Psoas muscle (tissue), 8 donors: ENCODE data around the gene SCARB1. TPM values are rescaled to one million over a fixed set of nuclear protein-coding genes. Genes with fewer than 3 reads are reported as not detected.

ENCODE experiments used
- ATAC-seq, 4 donors: fragments of 200-7000 bp; cut with Tn5 transposase; one replicate each; pipeline ENCODE4 v1.9.1; 2020; ENCODE audit warnings: moderate library complexity in 3 of 4, mild to moderate bottlenecking in 2 of 4
- DNase-seq, 2 donors: peaks; one replicate each; pipeline ENCODE4 v3.0.0-alpha.2; 2020
- H3K27ac ChIP-seq: fragments of 200-600 bp; one replicate; pipeline ENCODE4 v1.8.0; 2022
- H3K27me3 ChIP-seq, 3 donors: fragments of 200-600 bp in 1 of 3; one replicate each; pipeline versions ENCODE4 v1.6.1 to v1.8.0; 2013 to 2022; ENCODE audit warnings: low read length in 2 of 3, mild to moderate bottlenecking in 2 of 3, moderate library complexity in 1 of 3; ENCODE audit not compliant: insufficient read depth in 3 of 3
- H3K36me3 ChIP-seq, 2 donors: fragments of 200-600 bp in 1 of 2; one replicate each; pipeline versions ENCODE4 v1.6.1 to v1.8.0; 2013 to 2022; ENCODE audit warnings: low read depth in 1 of 2, mild to moderate bottlenecking in 1 of 2, moderate library complexity in 1 of 2; ENCODE audit not compliant: insufficient read depth in 1 of 2
- H3K4me1 ChIP-seq: fragments of 200-600 bp; one replicate; pipeline ENCODE4 v1.8.0; 2022
- H3K4me3 ChIP-seq: fragments of 200-600 bp; one replicate; pipeline ENCODE4 v1.8.0; 2022; ENCODE audit warnings: mild to moderate bottlenecking
- H3K9me3 ChIP-seq: fragments of 200-600 bp; one replicate; pipeline ENCODE4 v1.8.0; 2022
- WGBS, 3 donors: extraction: QIAGEN DNeasy Blood & Tissue Kit; methylation state at CpG; one replicate each; pipeline versions ENCODE4 v1.1.6 to v1.1.7; 2013; 5-methylcytosine and 5-hydroxymethylcytosine counted together
- intact Hi-C, 2 donors: fragments of 100-400 bp; cut with DNase I; formaldehyde crosslinking; loops; one replicate each; pipeline versions ENCODE4 v1.11.0 to v1.14.2; 2022
- polyA plus RNA-seq, 3 donors: library from polyadenylated mRNA; stranded (reverse); fragments of 200-250 nt; gene quantifications; one replicate each; pipeline ENCODE4 v1.2.3, GENCODE V29; 2013
- total RNA-seq, 4 donors: library from RNA; stranded (reverse); fragmentation: NEBNext Ultra II Directional in 2 of 4; extraction: Animal tissue kit (Norgen Biotek cat#: 25700) in 2 of 4; gene quantifications; one replicate each; pipeline versions ENCODE4 v1.2.1 to v1.2.4, GENCODE V29; 2021 to 2023
- TF ChIP-seq, protein P1 (sequence below): fragments of 200-600 bp; IDR thresholded peaks from one replicate; pipeline ENCODE4 v1.8.0; 2022; ENCODE audit warnings: antibody characterized with exemption
- donor health status: healthy with polysubstance abuse.
- donor health status: DM: no; HTN: no; CAD: no; lungs with moderate emphysema.
- donor health status: Bipolar disorder and iron deficiency.
- donor health status: healthy.
- donor health status: DM: yes; HTN: yes; CAD: no.
- donor health status: DM: no; HTN: no; CAD: no.
- donor health status: DM: no; HTN: no; CAD: no.
- donor health status: DM: yes; HTN: yes; CAD: no.

SCARB1 gene
- total and polyA plus RNA-seq, 7 donors, result 5.7 to 19.6 (median 9.1) TPM

DNA sequence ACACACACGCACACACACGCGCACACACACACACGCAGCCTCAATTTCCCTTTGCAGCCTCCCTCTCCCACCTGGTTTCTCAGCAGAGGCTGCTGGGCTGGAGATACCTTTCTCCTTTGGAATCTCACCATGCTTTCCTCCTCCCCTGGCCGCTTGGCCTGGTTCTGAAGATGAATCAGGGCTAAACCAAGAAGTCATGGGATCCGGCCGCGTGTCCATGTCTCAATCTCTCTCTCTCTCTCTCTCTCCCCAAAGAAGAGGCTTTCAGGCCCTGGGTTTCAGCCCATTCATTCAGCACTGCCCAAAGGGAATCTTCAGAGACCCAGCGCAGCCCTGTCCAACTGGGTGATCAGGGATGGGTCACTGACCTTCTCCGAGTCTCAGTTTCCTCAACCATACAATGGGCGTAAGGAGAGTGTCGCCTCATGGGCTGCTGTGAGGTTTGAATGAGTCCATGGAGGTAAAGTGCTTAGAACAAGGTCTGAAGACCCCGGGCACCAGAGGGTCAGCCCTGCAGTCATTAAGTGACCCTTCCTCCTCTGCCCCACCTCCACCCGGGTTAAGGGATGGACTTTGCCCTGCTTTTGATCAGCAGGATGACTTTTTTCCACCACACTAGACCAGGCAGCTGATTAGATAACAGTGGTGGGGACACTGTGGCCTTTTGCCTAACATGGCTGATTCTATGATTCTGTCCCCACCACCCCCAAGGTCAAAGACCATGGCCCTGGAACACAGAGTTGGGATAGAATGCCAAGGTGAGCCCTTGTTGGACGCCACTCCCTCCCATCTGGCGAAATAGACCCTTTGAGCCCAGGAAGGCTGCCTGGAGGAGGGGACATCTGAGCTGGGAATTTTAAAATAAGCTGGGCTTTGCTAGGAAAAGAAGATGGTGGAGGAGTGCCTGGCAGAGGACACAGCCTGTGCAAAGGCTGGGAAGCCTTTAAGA is 42.1 kb downstream of the SCARB1 start:
- DNase-seq, result no peak
- H3K9me3 ChIP-seq, result no peaks in the 10 kb centered on the region
- TF ChIP-seq, protein P1, sequence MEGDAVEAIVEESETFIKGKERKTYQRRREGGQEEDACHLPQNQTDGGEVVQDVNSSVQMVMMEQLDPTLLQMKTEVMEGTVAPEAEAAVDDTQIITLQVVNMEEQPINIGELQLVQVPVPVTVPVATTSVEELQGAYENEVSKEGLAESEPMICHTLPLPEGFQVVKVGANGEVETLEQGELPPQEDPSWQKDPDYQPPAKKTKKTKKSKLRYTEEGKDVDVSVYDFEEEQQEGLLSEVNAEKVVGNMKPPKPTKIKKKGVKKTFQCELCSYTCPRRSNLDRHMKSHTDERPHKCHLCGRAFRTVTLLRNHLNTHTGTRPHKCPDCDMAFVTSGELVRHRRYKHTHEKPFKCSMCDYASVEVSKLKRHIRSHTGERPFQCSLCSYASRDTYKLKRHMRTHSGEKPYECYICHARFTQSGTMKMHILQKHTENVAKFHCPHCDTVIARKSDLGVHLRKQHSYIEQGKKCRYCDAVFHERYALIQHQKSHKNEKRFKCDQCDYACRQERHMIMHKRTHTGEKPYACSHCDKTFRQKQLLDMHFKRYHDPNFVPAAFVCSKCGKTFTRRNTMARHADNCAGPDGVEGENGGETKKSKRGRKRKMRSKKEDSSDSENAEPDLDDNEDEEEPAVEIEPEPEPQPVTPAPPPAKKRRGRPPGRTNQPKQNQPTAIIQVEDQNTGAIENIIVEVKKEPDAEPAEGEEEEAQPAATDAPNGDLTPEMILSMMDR, result no peak
- 90 to 92% (median 92%) methylated on average over 16 of the region's 16 CpGs for WGBS, 3 donors
- H3K36me3 ChIP-seq, result no peaks in the 10 kb centered on the region
- no peaks in the 10 kb centered on the region for H3K27me3 ChIP-seq
- H3K4me3 ChIP-seq, result no peak overlapping the region
- H3K27ac ChIP-seq, result no peak overlapping the region
- intact Hi-C loops, result no loop called here
- H3K4me1 ChIP-seq, result no peaks in the 10 kb centered on the region
- ATAC-seq, result no peak

DNA sequence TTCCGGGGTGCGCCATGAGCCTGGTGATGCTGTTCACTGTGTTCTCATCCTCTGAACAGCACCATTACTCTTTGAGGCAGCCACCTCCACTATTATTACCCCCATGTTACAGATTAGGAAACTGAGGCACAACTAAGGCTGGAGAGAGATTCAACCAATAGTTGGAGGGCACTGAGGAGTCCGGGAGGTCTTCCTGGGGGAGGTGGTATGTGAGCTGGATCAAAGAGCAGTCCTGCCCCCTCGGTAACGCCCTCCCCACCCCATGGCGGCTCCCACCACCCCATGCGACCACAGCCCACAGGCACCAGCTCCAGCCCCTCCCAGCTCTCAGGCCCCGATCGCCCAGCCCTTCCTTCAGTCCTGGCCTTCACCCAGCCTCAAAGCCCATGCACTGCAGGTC is 43.5 kb downstream of the SCARB1 start:
- DNase-seq, result no peak
- TF ChIP-seq, protein P1, result no peak
- no peaks in the 10 kb centered on the region for H3K9me3 ChIP-seq
- no peaks in the 10 kb centered on the region for H3K4me1 ChIP-seq
- no peak overlapping the region for H3K4me3 ChIP-seq
- H3K36me3 ChIP-seq, result no peaks in the 10 kb centered on the region
- 92 to 94% (median 93%) methylated on average over 9 of the region's 9 CpGs for WGBS, 3 donors
- H3K27me3 ChIP-seq, result no peaks in the 10 kb centered on the region
- ATAC-seq, result no peak
- no peak overlapping the region for H3K27ac ChIP-seq
- intact Hi-C loops, result no loop called here

DNA sequence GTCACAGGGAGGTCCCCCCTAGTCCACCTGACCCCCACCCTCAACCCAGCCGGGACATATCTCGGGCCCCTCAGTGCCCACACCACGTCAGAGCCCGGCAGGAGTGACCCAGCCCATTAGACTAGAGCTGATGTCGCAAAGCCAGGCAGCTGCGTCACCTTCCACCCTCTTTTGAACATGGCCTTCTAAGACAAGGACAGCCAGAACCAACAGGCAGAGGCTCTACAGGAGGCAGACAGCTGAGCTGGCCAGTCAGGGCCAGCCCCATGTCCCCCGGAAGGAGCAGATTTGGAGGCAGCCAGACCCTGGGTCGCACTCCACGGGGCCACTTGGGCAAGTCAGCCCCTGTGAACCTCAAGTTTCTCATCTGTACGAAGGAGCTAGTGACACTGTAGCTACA is 44.1 kb downstream of the SCARB1 start:
- DNase-seq (no peak), ATAC-seq (no peak)
- Histone ChIP-seq H3K9me3 (no peaks in the 10 kb centered on the region), H3K4me3 (no peak overlapping the region), H3K4me1 (no peaks in the 10 kb centered on the region), H3K27ac (no peak overlapping the region), H3K27me3 (no peaks in the 10 kb centered on the region), H3K36me3 (no peaks in the 10 kb centered on the region)
- WGBS, 3 donors, result 93 to 98% (median 95%) methylated on average over 10 of the region's 10 CpGs
- intact Hi-C loops, result no loop called here
- TF ChIP-seq, protein P1, result no peak

DNA sequence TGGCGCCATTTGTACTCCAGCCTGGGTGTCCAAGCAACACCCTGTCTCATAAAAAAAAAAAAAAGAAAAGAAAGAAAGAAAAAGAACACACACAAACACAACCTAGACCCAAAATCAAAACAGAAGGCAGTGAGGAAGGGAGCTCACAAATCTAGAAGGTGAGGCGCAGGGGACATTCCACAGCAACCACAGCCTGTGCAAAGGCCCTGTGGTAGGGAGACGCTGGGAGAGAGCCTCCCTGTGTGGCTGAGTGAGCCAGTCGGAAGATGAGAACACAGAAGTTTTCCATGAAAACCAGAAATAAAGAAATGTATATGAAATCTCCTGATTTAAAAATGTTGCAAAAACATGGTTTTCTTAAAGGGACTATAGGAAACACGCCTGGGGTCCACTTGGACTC is 44.6 kb downstream of the SCARB1 start:
- DNase-seq (no peak), ATAC-seq (no peak)
- intact Hi-C loops, result no loop called here
- WGBS, 3 donors, result 78 to 97% (median 89%) methylated on average over 5 of the region's 5 CpGs
- Histone ChIP-seq H3K27ac (no peak overlapping the region), H3K36me3 (peaks cover 0 to 3% of the 10 kb centered on the region in 2 donors), H3K4me3 (no peak overlapping the region), H3K9me3 (no peaks in the 10 kb centered on the region), H3K27me3 (no peaks in the 10 kb centered on the region), H3K4me1 (no peaks in the 10 kb centered on the region)
- TF ChIP-seq, protein P1, result no peak
